GM12874 (cell line): ENCODE results near the gene CCDC190.

Experiments
- CTCF ChIP-seq: IDR thresholded peaks from 2 replicates; pipeline ENCODE4 v1.5.1; 2011; ENCODE audit warnings: low read depth, mild to moderate bottlenecking, control low read depth, low read length, moderate library complexity; ENCODE audit not compliant: insufficient read depth

Gene CCDC190

GRCh38 chr1:162861101-162861500, at the start of gene CCDC190:
Gene CCDC190 (minus strand): TSS chr1:162861175. CDS start chr1:162859646, 1,529 bp downstream.
- TF ChIP-seq CTCF: no peak

GRCh38 chr1:162910161-162910560, 49.2 kb upstream of the CCDC190 start:
- no peak for TF ChIP-seq CTCF

- TF ChIP-seq CTCF: no peak
Observed at GRCh38 chr1:162908780-162909179, 47.8 kb upstream of the CCDC190 start.

- no peak for TF ChIP-seq CTCF
Observed at GRCh38 chr1:162908236-162908635, 47.3 kb upstream of the CCDC190 start.

- no peak for TF ChIP-seq CTCF
Observed at GRCh38 chr1:162906485-162906884, 45.5 kb upstream of the CCDC190 start.

- no peak for TF ChIP-seq CTCF
Observed at GRCh38 chr1:162905174-162906158, 44.5 kb upstream of the CCDC190 start.

GRCh38 chr1:162904579-162904978, 43.6 kb upstream of the CCDC190 start:
- TF ChIP-seq CTCF: no peak
